ENCODE results near the gene SSUH2. TPM values are rescaled to one million over a fixed set of nuclear protein-coding genes. Genes with fewer than 3 reads are reported as not detected.

SSUH2 gene
- total and polyA plus RNA-seq, 2 of the 13 experiments (the other 11 are each of a cell fraction or from before 2014, with no cell fraction given), result 38.1 to 136 TPM

GRCh38 chr3:8629151-8630021, 15.2 kb downstream of the SSUH2 start:
- intact Hi-C loops (cut with micrococcal nuclease; ENCODE audit: unreplicated experiment) (no loop called here), in situ Hi-C loops (cut with HindIII; ENCODE audit: extremely low pct_ligation_motif_present, low pct_unique_long_range_greater_than_20kb) (no loop called here)
- Histone ChIP-seq H3K79me2 (ENCODE audit: insufficient read depth, low read length) (no peaks in the 10 kb centered on the region), H3K36me3 (replicated peaks in 1 of 2; ENCODE audit: control insufficient read depth in 1 of 2, insufficient read depth in 2 of 2, low read length in 2 of 2) (peaks cover 29 to 88% of the 10 kb centered on the region in 2 experiments), H2AFZ (ENCODE audit: low read length) (no peak overlapping the region), H3K4me1 (ENCODE audit: insufficient read depth, low read length) (peaks cover 24% of the 10 kb centered on the region), H3K27ac (ENCODE audit: extremely low read length, insufficient read depth, low read length) (no peak overlapping the region), H3K9ac (ENCODE audit: insufficient read depth, low read depth, low read length) (no peak overlapping the region), H3K27me3 (ENCODE audit: control insufficient read depth in 1 of 2, insufficient read depth in 2 of 2, low read length in 2 of 2) (no peaks in the 10 kb centered on the region), H3K4me3 (replicated peaks in 1 of 3; ENCODE audit: insufficient read depth in 1 of 3, low read depth in 2 of 3, low read length in 3 of 3) (no peak overlapping the region), H3K4me2 (ENCODE audit: low read depth, low read length) (no peak overlapping the region), H4K20me1 (ENCODE audit: insufficient read depth, low read length) (no peaks in the 10 kb centered on the region), H3K9me3 (ENCODE audit: low read length) (no peaks in the 10 kb centered on the region)
- BruUV-seq (replicated peaks), result no TSS peak
- no peak for DNase-seq (ENCODE audit: low spot score)
- 85% methylated on average over 16 of the region's 16 CpGs for WGBS (ENCODE audit: low lambda C conversion rate)
- ATAC-seq, result no peak
- ChIA-PET POLR2A (interaction anchor here (1.1 kb wide), 1 partner anchor 18 kb away, joined by 3 read pairs; no protein-coding TSS in a partner anchor), CTCF (ENCODE audit: low intra/inter-chr PET ratio, low total read pairs) (no interaction called here)
- no peak for FAIRE-seq
- TF ChIP-seq, protein P1, sequence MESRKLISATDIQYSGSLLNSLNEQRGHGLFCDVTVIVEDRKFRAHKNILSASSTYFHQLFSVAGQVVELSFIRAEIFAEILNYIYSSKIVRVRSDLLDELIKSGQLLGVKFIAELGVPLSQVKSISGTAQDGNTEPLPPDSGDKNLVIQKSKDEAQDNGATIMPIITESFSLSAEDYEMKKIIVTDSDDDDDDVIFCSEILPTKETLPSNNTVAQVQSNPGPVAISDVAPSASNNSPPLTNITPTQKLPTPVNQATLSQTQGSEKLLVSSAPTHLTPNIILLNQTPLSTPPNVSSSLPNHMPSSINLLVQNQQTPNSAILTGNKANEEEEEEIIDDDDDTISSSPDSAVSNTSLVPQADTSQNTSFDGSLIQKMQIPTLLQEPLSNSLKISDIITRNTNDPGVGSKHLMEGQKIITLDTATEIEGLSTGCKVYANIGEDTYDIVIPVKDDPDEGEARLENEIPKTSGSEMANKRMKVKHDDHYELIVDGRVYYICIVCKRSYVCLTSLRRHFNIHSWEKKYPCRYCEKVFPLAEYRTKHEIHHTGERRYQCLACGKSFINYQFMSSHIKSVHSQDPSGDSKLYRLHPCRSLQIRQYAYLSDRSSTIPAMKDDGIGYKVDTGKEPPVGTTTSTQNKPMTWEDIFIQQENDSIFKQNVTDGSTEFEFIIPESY (CRISPR knock-in tag; IDR thresholded peaks at IDR 0.05), result peak; percentile 99
- TF ChIP-seq, protein P2, sequence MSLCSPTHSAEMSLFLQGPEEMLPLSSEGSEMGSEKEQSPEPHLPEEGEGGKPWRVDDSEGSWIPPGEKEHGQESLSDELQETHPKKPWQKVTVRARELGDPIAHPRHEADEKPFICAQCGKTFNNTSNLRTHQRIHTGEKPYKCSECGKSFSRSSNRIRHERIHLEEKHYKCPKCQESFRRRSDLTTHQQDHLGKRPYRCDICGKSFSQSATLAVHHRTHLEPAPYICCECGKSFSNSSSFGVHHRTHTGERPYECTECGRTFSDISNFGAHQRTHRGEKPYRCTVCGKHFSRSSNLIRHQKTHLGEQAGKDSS (CRISPR knock-in tag; IDR thresholded peaks at IDR 0.05; ENCODE audit: borderline replicate concordance, low read depth), result no peak
- TF ChIP-seq RBFOX2 (IDR thresholded peaks at IDR 0.05; ENCODE audit: low read depth, low read length) (0 out of 2 replicates have a peak, but pooled peaks have one; percentile 15), ZNF660 (CRISPR knock-in tag; IDR thresholded peaks at IDR 0.05; ENCODE audit: borderline replicate concordance, low read depth) (no peak), FOSL1 (CRISPR knock-in tag; IDR thresholded peaks at IDR 0.05; ENCODE audit: borderline replicate concordance) (peak; percentile 60; the same call in 1 of the 2 replicates), ZFYVE20 (CRISPR knock-in tag; IDR thresholded peaks at IDR 0.05; ENCODE audit: borderline replicate concordance, low read depth) (no peak), ZNF629 (CRISPR knock-in tag; conservative IDR thresholded peaks at IDR 0.05) (no peak), ATF3 (CRISPR knock-in tag; IDR thresholded peaks at IDR 0.05) (0 out of 2 replicates have a peak, but pooled peaks have one; percentile 37), EP300 (IDR thresholded peaks at IDR 0.05; ENCODE audit: low read depth in 2 of 2, low read length in 2 of 2) (peak in 1 of 2 experiments; percentile 22; a peak in 1 of 4 replicates), EP300 (CRISPR knock-in tag; IDR thresholded peaks at IDR 0.05; ENCODE audit: borderline replicate concordance) (0 out of 2 replicates have a peak, but pooled peaks have one; percentile 14), ZNF598 (CRISPR knock-in tag; IDR thresholded peaks at IDR 0.05; ENCODE audit: borderline replicate concordance) (no peak), BCL6 (CRISPR knock-in tag; IDR thresholded peaks at IDR 0.05) (no peak), ZSCAN31 (CRISPR knock-in tag; IDR thresholded peaks at IDR 0.05; ENCODE audit: low read depth) (no peak), KMT2A (CRISPR knock-in tag; IDR thresholded peaks at IDR 0.05) (no peak)
- TF ChIP-seq, protein P3, sequence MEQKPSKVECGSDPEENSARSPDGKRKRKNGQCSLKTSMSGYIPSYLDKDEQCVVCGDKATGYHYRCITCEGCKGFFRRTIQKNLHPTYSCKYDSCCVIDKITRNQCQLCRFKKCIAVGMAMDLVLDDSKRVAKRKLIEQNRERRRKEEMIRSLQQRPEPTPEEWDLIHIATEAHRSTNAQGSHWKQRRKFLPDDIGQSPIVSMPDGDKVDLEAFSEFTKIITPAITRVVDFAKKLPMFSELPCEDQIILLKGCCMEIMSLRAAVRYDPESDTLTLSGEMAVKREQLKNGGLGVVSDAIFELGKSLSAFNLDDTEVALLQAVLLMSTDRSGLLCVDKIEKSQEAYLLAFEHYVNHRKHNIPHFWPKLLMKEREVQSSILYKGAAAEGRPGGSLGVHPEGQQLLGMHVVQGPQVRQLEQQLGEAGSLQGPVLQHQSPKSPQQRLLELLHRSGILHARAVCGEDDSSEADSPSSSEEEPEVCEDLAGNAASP (CRISPR knock-in tag; IDR thresholded peaks at IDR 0.05; ENCODE audit: borderline replicate concordance), result 0 out of 2 replicates have a peak, but pooled peaks have one; percentile 16
- TF ChIP-seq, protein P4, sequence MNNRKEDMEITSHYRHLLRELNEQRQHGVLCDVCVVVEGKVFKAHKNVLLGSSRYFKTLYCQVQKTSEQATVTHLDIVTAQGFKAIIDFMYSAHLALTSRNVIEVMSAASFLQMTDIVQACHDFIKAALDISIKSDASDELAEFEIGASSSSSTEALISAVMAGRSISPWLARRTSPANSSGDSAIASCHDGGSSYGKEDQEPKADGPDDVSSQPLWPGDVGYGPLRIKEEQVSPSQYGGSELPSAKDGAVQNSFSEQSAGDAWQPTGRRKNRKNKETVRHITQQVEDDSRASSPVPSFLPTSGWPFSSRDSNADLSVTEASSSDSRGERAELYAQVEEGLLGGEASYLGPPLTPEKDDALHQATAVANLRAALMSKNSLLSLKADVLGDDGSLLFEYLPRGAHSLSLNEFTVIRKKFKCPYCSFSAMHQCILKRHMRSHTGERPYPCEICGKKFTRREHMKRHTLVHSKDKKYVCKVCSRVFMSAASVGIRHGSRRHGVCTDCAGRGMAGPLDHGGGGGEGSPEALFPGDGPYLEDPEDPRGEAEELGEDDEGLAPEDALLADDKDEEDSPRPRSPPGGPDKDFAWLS (CRISPR knock-in tag; IDR thresholded peaks at IDR 0.05; ENCODE audit: borderline replicate concordance), result no peak

All from HepG2 (cell line).